Esophagus muscularis mucosa (tissue), 3 donors: ENCODE measurements around the gene MAGI1.

Source experiments
- POLR2A ChIP-seq: fragments of 450-650 bp; IDR thresholded peaks from one replicate; pipeline ENCODE4 v1.6.1; 2017; ENCODE audit warnings: antibody characterized with exemption, moderate library complexity, mild to moderate bottlenecking, low read depth
- POLR2AphosphoS5 ChIP-seq, 2 donors: sonication (generic); formaldehyde crosslinking; IDR thresholded peaks; one replicate each; pipeline ENCODE4 v1.6.1; 2017; ENCODE audit warnings: antibody characterized with exemption in 2 of 2
- TF ChIP-seq, protein P1 (sequence below), 3 experiments: fragments of 200-600 bp in 2 of 3; fragments of 450-650 bp in 1 of 3; sonication (generic) in 2 of 3; IDR thresholded peaks; one replicate each; pipeline ENCODE4 v1.5.1; 2017 to 2019; ENCODE audit warnings: antibody characterized with exemption in 3 of 3, mild to moderate bottlenecking in 2 of 3, moderate library complexity in 1 of 3

DNA sequence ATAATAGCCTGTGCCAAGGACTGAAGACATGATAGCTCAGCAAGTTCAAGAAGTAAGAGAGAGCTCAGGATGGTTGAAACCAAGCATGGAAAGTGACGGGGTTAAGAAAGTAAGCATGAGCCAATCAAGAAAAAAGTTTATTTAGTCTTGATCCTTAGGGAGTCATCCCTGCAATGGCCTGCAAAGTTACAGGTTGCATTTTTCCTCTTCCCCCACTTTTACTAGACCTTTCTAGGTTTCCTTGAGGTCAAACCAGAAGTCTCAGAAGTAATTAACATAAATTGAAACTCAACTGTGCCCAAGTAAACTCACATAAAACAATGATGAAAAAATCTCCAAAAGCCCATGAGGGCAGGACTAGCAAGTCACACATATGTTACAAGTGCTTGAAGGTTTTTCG, 250.9 kb downstream of the MAGI1 start:
- TF ChIP-seq, protein P1, sequence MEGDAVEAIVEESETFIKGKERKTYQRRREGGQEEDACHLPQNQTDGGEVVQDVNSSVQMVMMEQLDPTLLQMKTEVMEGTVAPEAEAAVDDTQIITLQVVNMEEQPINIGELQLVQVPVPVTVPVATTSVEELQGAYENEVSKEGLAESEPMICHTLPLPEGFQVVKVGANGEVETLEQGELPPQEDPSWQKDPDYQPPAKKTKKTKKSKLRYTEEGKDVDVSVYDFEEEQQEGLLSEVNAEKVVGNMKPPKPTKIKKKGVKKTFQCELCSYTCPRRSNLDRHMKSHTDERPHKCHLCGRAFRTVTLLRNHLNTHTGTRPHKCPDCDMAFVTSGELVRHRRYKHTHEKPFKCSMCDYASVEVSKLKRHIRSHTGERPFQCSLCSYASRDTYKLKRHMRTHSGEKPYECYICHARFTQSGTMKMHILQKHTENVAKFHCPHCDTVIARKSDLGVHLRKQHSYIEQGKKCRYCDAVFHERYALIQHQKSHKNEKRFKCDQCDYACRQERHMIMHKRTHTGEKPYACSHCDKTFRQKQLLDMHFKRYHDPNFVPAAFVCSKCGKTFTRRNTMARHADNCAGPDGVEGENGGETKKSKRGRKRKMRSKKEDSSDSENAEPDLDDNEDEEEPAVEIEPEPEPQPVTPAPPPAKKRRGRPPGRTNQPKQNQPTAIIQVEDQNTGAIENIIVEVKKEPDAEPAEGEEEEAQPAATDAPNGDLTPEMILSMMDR (IDR thresholded peaks at IDR 0.05), result no peak
- TF ChIP-seq POLR2A, result no peak
- no peak for TF ChIP-seq POLR2AphosphoS5 (IDR thresholded peaks at IDR 0.05)
